ENCODE measurements around the gene ARMC3.

Gene ARMC3

GRCh38 chr10:22988581-22989360 is 60.9 kb downstream of the ARMC3 start:
- Histone ChIP-seq H3K36me3 (ENCODE audit: insufficient read depth, low read length) (no peaks in the 10 kb centered on the region), H3K27ac (no peak overlapping the region), H3K9ac (ENCODE audit: insufficient read length) (no peak overlapping the region), H3K9me3 (ENCODE audit: low read depth, low read length) (no peaks in the 10 kb centered on the region), H3K4me3 (no peak overlapping the region)
- no peak for DNase-seq (ENCODE audit: low read depth, low spot score)
- TF ChIP-seq POLR2AphosphoS5 (IDR thresholded peaks at IDR 0.05; ENCODE audit: borderline replicate concordance, low read depth, low read length) (no peak), FOXP2 (optimal IDR thresholded peaks at IDR 0.05; ENCODE audit: control extremely low read depth, extremely low read length, insufficient read depth) (no peak), EZH2 (IDR thresholded peaks at IDR 0.05) (no peak)

GRCh38 chr10:22990443-22990842 is 62.6 kb downstream of the ARMC3 start:
- Histone ChIP-seq H3K9ac (ENCODE audit: insufficient read length) (no peak overlapping the region), H3K4me3 (no peak overlapping the region), H3K36me3 (ENCODE audit: insufficient read depth, low read length) (no peaks in the 10 kb centered on the region), H3K9me3 (ENCODE audit: low read depth, low read length) (no peaks in the 10 kb centered on the region), H3K27ac (no peak overlapping the region)
- TF ChIP-seq EZH2 (IDR thresholded peaks at IDR 0.05) (no peak), POLR2AphosphoS5 (IDR thresholded peaks at IDR 0.05; ENCODE audit: borderline replicate concordance, low read depth, low read length) (no peak), FOXP2 (optimal IDR thresholded peaks at IDR 0.05; ENCODE audit: control extremely low read depth, extremely low read length, insufficient read depth) (no peak)
- DNase-seq (ENCODE audit: low read depth, low spot score): no peak

- H3K9me3 ChIP-seq (ENCODE audit: low read depth, low read length): no peaks in the 10 kb centered on the region
- H3K9ac ChIP-seq (ENCODE audit: insufficient read length): no peak overlapping the region
- H3K27ac ChIP-seq: no peak overlapping the region
- DNase-seq (ENCODE audit: low read depth, low spot score): no peak
- no peaks in the 10 kb centered on the region for H3K36me3 ChIP-seq (ENCODE audit: insufficient read depth, low read length)
- TF ChIP-seq EZH2 (IDR thresholded peaks at IDR 0.05) (no peak), FOXP2 (optimal IDR thresholded peaks at IDR 0.05; ENCODE audit: control extremely low read depth, extremely low read length, insufficient read depth) (no peak), POLR2AphosphoS5 (IDR thresholded peaks at IDR 0.05; ENCODE audit: borderline replicate concordance, low read depth, low read length) (no peak)
- no peak overlapping the region for H3K4me3 ChIP-seq
Measured at GRCh38 chr10:22992075-22992474, 64.2 kb downstream of the ARMC3 start.

- DNase-seq (ENCODE audit: low read depth, low spot score): no peak
- Histone ChIP-seq H3K36me3 (ENCODE audit: insufficient read depth, low read length) (no peaks in the 10 kb centered on the region), H3K9ac (ENCODE audit: insufficient read length) (no peak overlapping the region), H3K4me3 (no peak overlapping the region), H3K27ac (no peak overlapping the region), H3K9me3 (ENCODE audit: low read depth, low read length) (no peaks in the 10 kb centered on the region)
- TF ChIP-seq FOXP2 (optimal IDR thresholded peaks at IDR 0.05; ENCODE audit: control extremely low read depth, extremely low read length, insufficient read depth) (no peak), POLR2AphosphoS5 (IDR thresholded peaks at IDR 0.05; ENCODE audit: borderline replicate concordance, low read depth, low read length) (no peak), EZH2 (IDR thresholded peaks at IDR 0.05) (no peak)
Measured at GRCh38 chr10:22992621-22993020, 64.8 kb downstream of the ARMC3 start.

GRCh38 chr10:22993314-22993713 is 65.5 kb downstream of the ARMC3 start:
- H3K4me3 ChIP-seq: no peak overlapping the region
- TF ChIP-seq EZH2 (IDR thresholded peaks at IDR 0.05) (no peak), POLR2AphosphoS5 (IDR thresholded peaks at IDR 0.05; ENCODE audit: borderline replicate concordance, low read depth, low read length) (no peak), FOXP2 (optimal IDR thresholded peaks at IDR 0.05; ENCODE audit: control extremely low read depth, extremely low read length, insufficient read depth) (no peak)
- no peaks in the 10 kb centered on the region for H3K9me3 ChIP-seq (ENCODE audit: low read depth, low read length)
- H3K36me3 ChIP-seq (ENCODE audit: insufficient read depth, low read length): no peaks in the 10 kb centered on the region
- no peak overlapping the region for H3K9ac ChIP-seq (ENCODE audit: insufficient read length)
- DNase-seq (ENCODE audit: low read depth, low spot score): no peak
- H3K27ac ChIP-seq: no peak overlapping the region

- no peaks in the 10 kb centered on the region for H3K36me3 ChIP-seq (ENCODE audit: insufficient read depth, low read length)
- no peaks in the 10 kb centered on the region for H3K9me3 ChIP-seq (ENCODE audit: low read depth, low read length)
- DNase-seq (ENCODE audit: low read depth, low spot score): no peak
- H3K4me3 ChIP-seq: no peak overlapping the region
- TF ChIP-seq EZH2 (IDR thresholded peaks at IDR 0.05): no peak
- TF ChIP-seq POLR2AphosphoS5 (IDR thresholded peaks at IDR 0.05; ENCODE audit: borderline replicate concordance, low read depth, low read length): no peak
- no peak for TF ChIP-seq FOXP2 (optimal IDR thresholded peaks at IDR 0.05; ENCODE audit: control extremely low read depth, extremely low read length, insufficient read depth)
- H3K27ac ChIP-seq: no peak overlapping the region
- no peak overlapping the region for H3K9ac ChIP-seq (ENCODE audit: insufficient read length)
Measured at GRCh38 chr10:22997096-22997495, 69.2 kb downstream of the ARMC3 start.

GRCh38 chr10:22998091-22998490 is 70.2 kb downstream of the ARMC3 start:
- no peak overlapping the region for H3K9ac ChIP-seq (ENCODE audit: insufficient read length)
- DNase-seq (ENCODE audit: low read depth, low spot score): no peak
- no peaks in the 10 kb centered on the region for H3K36me3 ChIP-seq (ENCODE audit: insufficient read depth, low read length)
- no peak for TF ChIP-seq POLR2AphosphoS5 (IDR thresholded peaks at IDR 0.05; ENCODE audit: borderline replicate concordance, low read depth, low read length)
- TF ChIP-seq EZH2 (IDR thresholded peaks at IDR 0.05): no peak
- no peak for TF ChIP-seq FOXP2 (optimal IDR thresholded peaks at IDR 0.05; ENCODE audit: control extremely low read depth, extremely low read length, insufficient read depth)
- H3K4me3 ChIP-seq: no peak overlapping the region
- H3K9me3 ChIP-seq (ENCODE audit: low read depth, low read length): no peaks in the 10 kb centered on the region
- H3K27ac ChIP-seq: no peak overlapping the region

GRCh38 chr10:22999942-23000341 is 72.1 kb downstream of the ARMC3 start:
- Histone ChIP-seq H3K27ac (no peak overlapping the region), H3K36me3 (ENCODE audit: insufficient read depth, low read length) (no peaks in the 10 kb centered on the region), H3K4me3 (no peak overlapping the region), H3K9me3 (ENCODE audit: low read depth, low read length) (no peaks in the 10 kb centered on the region), H3K9ac (ENCODE audit: insufficient read length) (no peak overlapping the region)
- TF ChIP-seq EZH2 (IDR thresholded peaks at IDR 0.05): no peak
- TF ChIP-seq FOXP2 (optimal IDR thresholded peaks at IDR 0.05; ENCODE audit: control extremely low read depth, extremely low read length, insufficient read depth): no peak
- TF ChIP-seq POLR2AphosphoS5 (IDR thresholded peaks at IDR 0.05; ENCODE audit: borderline replicate concordance, low read depth, low read length): no peak
- DNase-seq (ENCODE audit: low read depth, low spot score): no peak
